H1 (cell line): ENCODE results near the gene TMEM222. TPM values are rescaled to one million over a fixed set of nuclear protein-coding genes. Genes with fewer than 3 reads are reported as not detected.

Experiments
- RAD21 ChIP-seq, 2 experiments: IDR thresholded peaks in 1 of 2; conservative IDR thresholded peaks in 1 of 2; 2 replicates each; pipeline ENCODE4 v1.6.1; 2011; ENCODE audit warnings: low read depth in 2 of 2, low read length in 2 of 2, improper control_type of control experiment in 1 of 2, inconsistent platforms in 1 of 2, mild to moderate bottlenecking in 1 of 2, moderate library complexity in 1 of 2
- polyA plus RNA-seq, 7 experiments: library from polyadenylated mRNA; depleted of rRNA in 3 of 7; stranded (reverse) in 5 of 7; unstranded in 2 of 7; fragments of >200 nt in 5 of 7; fragments of 200-250 nt in 2 of 7; gene quantifications; 1 replicate in 5 of 7; 2 replicates in 1 of 7; 4 replicates in 1 of 7; pipeline versions ENCODE4 v1.2.1 to v1.2.3, GENCODE V29; 2011 to 2013; ENCODE audit warnings: missing spikeins in 2 of 7, mixed read lengths in 2 of 7
- total RNA-seq: library from RNA; stranded (reverse); fragmentation: NEBNext Ultra II Directional; extraction: Animal tissue kit (Norgen Biotek cat#: 25700); gene quantifications from 2 replicates; pipeline ENCODE4 v1.2.1, GENCODE V29; 2021

TMEM222 gene
- total and polyA plus RNA-seq, 2 of the 8 experiments (the other 6 are each of a cell fraction or from before 2014, with no cell fraction given): 27.0 to 51.8 TPM

DNA sequence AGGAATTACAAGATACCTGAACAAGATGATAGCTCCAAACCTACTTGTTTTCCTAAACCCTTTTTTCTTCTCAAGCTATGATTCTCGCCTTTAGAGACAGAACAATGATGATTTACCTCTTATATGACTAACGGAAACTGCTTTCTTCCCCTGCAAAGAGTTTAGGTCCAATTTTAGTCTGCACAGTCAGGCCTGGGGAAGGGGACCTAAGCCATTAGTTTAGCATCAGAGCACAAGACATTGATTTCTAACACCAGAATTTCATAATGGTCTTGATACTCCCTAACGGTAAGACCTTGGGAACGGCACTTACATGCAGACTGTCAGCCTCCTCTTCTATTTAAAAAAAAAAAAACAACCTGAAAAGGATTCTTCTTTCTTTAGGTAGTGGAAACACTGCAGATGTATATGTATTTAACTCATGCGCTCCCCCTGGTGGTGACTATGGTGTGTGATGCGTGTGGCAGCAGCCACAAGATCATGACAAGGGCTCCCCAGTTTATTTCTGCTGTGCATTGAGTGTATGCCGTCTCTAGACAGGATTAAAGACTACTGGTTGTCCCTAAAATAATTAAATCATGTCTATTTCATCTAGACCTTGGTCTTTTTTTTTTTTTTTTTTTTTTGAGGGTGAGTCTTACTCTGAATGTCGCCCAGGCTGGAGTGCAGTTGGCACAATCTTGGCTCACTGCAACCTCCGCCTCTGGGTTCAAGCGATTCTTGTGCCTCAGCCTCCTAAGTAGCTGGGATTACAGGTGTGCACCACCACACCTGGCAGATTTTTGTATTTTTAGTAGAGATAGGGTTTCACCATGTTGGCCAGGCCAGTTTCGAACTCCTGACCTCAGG, 37.3 kb upstream of the TMEM222 start (continued):
- peak; percentile 74 to 75 for TF ChIP-seq RAD21 (IDR thresholded peaks at IDR 0.05 in 1 of 2, conservative IDR thresholded peaks at IDR 0.05 in 1 of 2; ENCODE audit: low read depth in 2 of 2, low read length in 2 of 2)
